Measurements from ENCODE around the gene TMEM270. TPM values are rescaled to one million over a fixed set of nuclear protein-coding genes. Genes with fewer than 3 reads are reported as not detected.

TMEM270 gene
- total RNA-seq, 1 donor from 2014 or later: not detected

- DNase-seq (ENCODE audit: low read depth, low spot score): no peak
These were observed 43.5 kb downstream of the TMEM270 start for GRCh38 chr7:73904219-73905137.

- DNase-seq (ENCODE audit: low read depth, low spot score): no peak
These were observed 44.4 kb downstream of the TMEM270 start for GRCh38 chr7:73905360-73905759.

GRCh38 chr7:73906874-73907273 lies 45.9 kb downstream of the TMEM270 start:
- DNase-seq (ENCODE audit: low read depth, low spot score): no peak

- DNase-seq (ENCODE audit: low read depth, low spot score): no peak
These were observed 46.7 kb downstream of the TMEM270 start for GRCh38 chr7:73907554-73908122.

- no peak for DNase-seq (ENCODE audit: low read depth, low spot score)
These were observed 47.2 kb downstream of the TMEM270 start for GRCh38 chr7:73908123-73908611.

DNA sequence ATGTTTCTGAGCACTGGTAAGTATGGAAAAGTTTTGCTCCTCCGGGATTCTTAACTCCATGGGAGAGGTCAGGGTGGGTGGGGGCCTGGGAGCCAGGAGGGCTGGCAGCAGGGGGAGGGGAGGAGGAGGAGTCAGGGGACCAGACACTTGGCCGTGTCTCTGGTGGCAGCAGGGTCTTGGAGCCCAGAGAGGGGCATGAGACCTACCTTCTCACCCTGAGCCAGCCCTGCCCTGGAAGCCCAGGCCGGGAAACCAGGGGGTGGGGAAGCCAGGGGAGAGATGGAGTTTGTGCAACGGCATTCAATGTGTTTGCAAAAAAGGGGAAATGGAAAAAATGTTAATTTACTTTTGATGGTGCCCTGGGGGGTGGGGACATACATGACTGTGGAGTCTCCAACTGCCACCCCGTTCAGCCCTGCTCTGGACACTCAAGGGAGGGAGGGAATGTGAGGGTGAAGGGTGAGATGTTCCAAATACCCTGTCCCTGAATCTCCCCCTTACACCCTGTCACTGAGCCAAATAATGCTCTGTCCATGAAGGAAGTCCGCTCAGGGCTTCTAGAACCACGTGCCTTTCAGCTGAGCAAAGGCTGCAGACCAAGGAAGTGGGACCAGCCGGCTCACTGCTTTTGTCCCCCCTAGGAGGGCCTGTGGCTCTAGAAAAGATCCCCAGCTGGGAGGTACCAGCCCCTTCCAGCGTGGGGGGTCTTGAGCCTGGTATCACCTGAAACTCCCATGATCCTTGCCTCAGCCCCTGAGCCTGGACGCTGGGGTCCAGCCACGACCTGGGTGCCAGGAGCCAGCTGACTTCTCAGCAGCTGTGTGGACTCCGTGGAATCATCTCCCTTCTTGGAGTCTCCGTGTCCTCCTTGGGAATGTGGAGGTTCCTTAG lies 48.3 kb downstream of the TMEM270 start:
- DNase-seq (ENCODE audit: low read depth, low spot score): no peak

DNA sequence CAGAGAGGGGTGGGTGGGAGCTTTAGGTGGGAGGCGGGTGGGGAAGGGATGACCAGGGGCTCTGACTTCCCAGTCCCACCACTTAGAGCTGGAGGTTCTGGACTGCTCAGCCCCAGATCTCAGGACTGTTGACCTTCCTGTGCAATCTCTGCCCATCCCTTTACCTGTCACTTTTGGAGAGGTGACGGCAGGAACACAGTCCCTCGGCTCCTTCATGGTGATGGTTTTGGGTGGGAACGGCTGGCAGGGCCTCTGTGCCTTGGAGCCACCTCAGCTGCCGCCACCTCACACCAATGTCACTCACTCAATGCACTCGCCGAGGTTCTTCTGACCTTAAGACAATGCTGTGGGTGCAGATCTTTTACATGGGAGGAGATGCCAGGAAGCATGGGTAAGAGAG lies 49.0 kb downstream of the TMEM270 start:
- no peak for DNase-seq (ENCODE audit: low read depth, low spot score)

GRCh38 chr7:73912223-73912622 lies 51.3 kb downstream of the TMEM270 start:
- DNase-seq (ENCODE audit: low read depth, low spot score): no peak

Other genes starting within 250 kb of the TMEM270 start
- gene MLXIPL, start 236.6 kb upstream of the TMEM270 start, total RNA-seq: not detected in 2 replicates
- gene VPS37D, start 193.3 kb upstream of the TMEM270 start, total RNA-seq: 2.5 and 4.3 TPM in 2 replicates
- gene DNAJC30, start 177.7 kb upstream of the TMEM270 start, total RNA-seq: 1.9 and 2.7 TPM in 2 replicates
- 52.1 and 70.5 TPM in 2 replicates for gene BUD23, start 177.6 kb upstream of the TMEM270 start, total RNA-seq
- 21.8 and 23.5 TPM in 2 replicates for gene STX1A, start 141.5 kb upstream of the TMEM270 start, total RNA-seq
- 10.4 and 11.9 TPM in 2 replicates for gene ABHD11, start 122.4 kb upstream of the TMEM270 start, total RNA-seq
- gene CLDN3, start 90.9 kb upstream of the TMEM270 start, total RNA-seq: 0.07 TPM in 1 of 2 replicates, not detected in the other
- gene CLDN4, start 30.2 kb upstream of the TMEM270 start, total RNA-seq: 0.07 TPM in 2 replicates
- gene METTL27, start 18.6 kb upstream of the TMEM270 start, total RNA-seq: 0.99 and 1.0 TPM in 2 replicates
- gene ELN, start 167.0 kb downstream of the TMEM270 start, total RNA-seq: 0.20 and 0.21 TPM in 2 replicates
- 23.0 and 29.4 TPM in 2 replicates for gene LIMK1, start 222.6 kb downstream of the TMEM270 start, total RNA-seq